Testis (tissue), 2 donors: ENCODE measurements around the gene ATG5.

Source experiments
- POLR2A ChIP-seq: fragments of 450-650 bp; IDR thresholded peaks from one replicate; pipeline ENCODE4 v1.6.1; 2017; ENCODE audit warnings: antibody characterized with exemption, mild to moderate bottlenecking, moderate library complexity
- TF ChIP-seq, protein P1 (sequence below), 3 experiments: fragments of 450-650 bp in 2 of 3; fragments of 200-600 bp in 1 of 3; sonication (generic) in 1 of 3; IDR thresholded peaks; one replicate each; pipeline ENCODE4 v1.5.1; 2016 to 2019; ENCODE audit warnings: antibody characterized with exemption in 3 of 3, mild to moderate bottlenecking in 2 of 3, moderate library complexity in 1 of 3

GRCh38 chr6:106244521-106244920 is 81.0 kb downstream of the ATG5 start:
- TF ChIP-seq, protein P1, sequence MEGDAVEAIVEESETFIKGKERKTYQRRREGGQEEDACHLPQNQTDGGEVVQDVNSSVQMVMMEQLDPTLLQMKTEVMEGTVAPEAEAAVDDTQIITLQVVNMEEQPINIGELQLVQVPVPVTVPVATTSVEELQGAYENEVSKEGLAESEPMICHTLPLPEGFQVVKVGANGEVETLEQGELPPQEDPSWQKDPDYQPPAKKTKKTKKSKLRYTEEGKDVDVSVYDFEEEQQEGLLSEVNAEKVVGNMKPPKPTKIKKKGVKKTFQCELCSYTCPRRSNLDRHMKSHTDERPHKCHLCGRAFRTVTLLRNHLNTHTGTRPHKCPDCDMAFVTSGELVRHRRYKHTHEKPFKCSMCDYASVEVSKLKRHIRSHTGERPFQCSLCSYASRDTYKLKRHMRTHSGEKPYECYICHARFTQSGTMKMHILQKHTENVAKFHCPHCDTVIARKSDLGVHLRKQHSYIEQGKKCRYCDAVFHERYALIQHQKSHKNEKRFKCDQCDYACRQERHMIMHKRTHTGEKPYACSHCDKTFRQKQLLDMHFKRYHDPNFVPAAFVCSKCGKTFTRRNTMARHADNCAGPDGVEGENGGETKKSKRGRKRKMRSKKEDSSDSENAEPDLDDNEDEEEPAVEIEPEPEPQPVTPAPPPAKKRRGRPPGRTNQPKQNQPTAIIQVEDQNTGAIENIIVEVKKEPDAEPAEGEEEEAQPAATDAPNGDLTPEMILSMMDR (IDR thresholded peaks at IDR 0.05) = no peak
- TF ChIP-seq POLR2A = no peak
